ENCODE data around the gene FUS. TPM values are rescaled to one million over a fixed set of nuclear protein-coding genes. Genes with fewer than 3 reads are reported as not detected.
A peak's percentile ranks its signal among the peaks of the same experiment; 100 is the strongest.

The FUS gene
- total RNA-seq, 4 donors from 2014 or later: 41.7 to 88.5 (median 70.5) TPM

- Histone ChIP-seq H3K27ac (peak overlapping the region; percentile 75 to 96 (median 92)), H3K36me3 (peaks cover 11 to 29% of the 10 kb centered on the region in 2 donors)
- intact Hi-C loops (cut with DNase I): no loop called here
Observed at GRCh38 chr16:31131841-31132271, 48.1 kb upstream of the FUS start.

GRCh38 chr16:31132303-31132979 is 47.5 kb upstream of the FUS start:
- no peak for TF ChIP-seq POLR2A (IDR thresholded peaks at IDR 0.05)
- TF ChIP-seq CTCF (IDR thresholded peaks at IDR 0.05): no peak
- intact Hi-C loops (cut with DNase I): no loop called here
- Histone ChIP-seq H3K27me3 (no peaks in the 10 kb centered on the region), H3K9me3 (no peaks in the 10 kb centered on the region), H3K4me1 (peaks cover 64 to 69% of the 10 kb centered on the region in 2 donors), H3K4me3 (replicated peaks in 1 of 3) (no peak overlapping the region), H3K27ac (peak overlapping the region in 2 of 3 donors; percentile 92 to 96), H3K36me3 (peaks cover 11 to 24% of the 10 kb centered on the region in 2 donors)
- 87 to 88% methylated on average over 20 of the region's 20 CpGs for WGBS, 2 donors
- DNase-seq: no peak

More at GRCh38 chr16:31131841-31132271, 48.1 kb upstream of the FUS start:
- H3K4me1 ChIP-seq: peaks cover 68 to 74% of the 10 kb centered on the region in 2 donors
- no peak for TF ChIP-seq POLR2A (IDR thresholded peaks at IDR 0.05)
- 78% methylated on average over 3 to 5 of the region's 5 CpGs for WGBS, 2 donors
- H3K9me3 ChIP-seq: no peaks in the 10 kb centered on the region
- H3K27me3 ChIP-seq: no peaks in the 10 kb centered on the region
- no peak overlapping the region for H3K4me3 ChIP-seq (replicated peaks in 1 of 3)
- peak in 1 of 2 donors; percentile 35 for DNase-seq

GRCh38 chr16:31133046-31133501 is 46.9 kb upstream of the FUS start:
- no peak for DNase-seq
- H3K27ac ChIP-seq: peak overlapping the region in 2 of 3 donors; percentile 79 to 97
- intact Hi-C loops (cut with DNase I): no loop called here
- TF ChIP-seq CTCF (IDR thresholded peaks at IDR 0.05) (no peak), POLR2A (IDR thresholded peaks at IDR 0.05) (no peak)
- no peaks in the 10 kb centered on the region for H3K9me3 ChIP-seq
- WGBS, 2 donors: 60 to 81% methylated on average over 1 to 6 of the region's 6 CpGs
- H3K27me3 ChIP-seq: no peaks in the 10 kb centered on the region
- peaks cover 60 to 64% of the 10 kb centered on the region in 2 donors for H3K4me1 ChIP-seq
- H3K36me3 ChIP-seq: peaks cover 11 to 17% of the 10 kb centered on the region in 2 donors
- no peak overlapping the region for H3K4me3 ChIP-seq (replicated peaks in 1 of 3)

GRCh38 chr16:31134091-31134571 is 45.8 kb upstream of the FUS start:
- DNase-seq: peak; percentile 59 to 64
- intact Hi-C loops (cut with DNase I): no loop called here
- Histone ChIP-seq H3K9me3 (no peaks in the 10 kb centered on the region), H3K4me3 (replicated peaks in 1 of 3) (peak overlapping the region in 1 of 3 donors; percentile 65), H3K4me1 (peaks cover 58 to 64% of the 10 kb centered on the region in 2 donors), H3K27ac (peak overlapping the region; percentile 79 to 97 (median 90)), H3K36me3 (peaks cover 11 to 15% of the 10 kb centered on the region in 2 donors), H3K27me3 (no peaks in the 10 kb centered on the region)
- WGBS, 2 donors: 24 to 26% methylated on average over 5 of the region's 5 CpGs
- TF ChIP-seq POLR2A (IDR thresholded peaks at IDR 0.05): no peak
- TF ChIP-seq CTCF (IDR thresholded peaks at IDR 0.05): no peak

- Histone ChIP-seq H3K9me3 (no peaks in the 10 kb centered on the region), H3K27me3 (no peaks in the 10 kb centered on the region), H3K27ac (peak overlapping the region; percentile 79 to 97 (median 90)), H3K36me3 (peaks cover 11 to 15% of the 10 kb centered on the region in 2 donors), H3K4me3 (replicated peaks in 1 of 3) (peak overlapping the region; percentile 65 to 80 (median 67)), H3K4me1 (peaks cover 50 to 61% of the 10 kb centered on the region in 2 donors)
- intact Hi-C loops (cut with DNase I): no loop called here
- 12 to 13% methylated on average over 16 to 17 of the region's 18 CpGs for WGBS, 2 donors
- TF ChIP-seq POLR2A (IDR thresholded peaks at IDR 0.05): peak; percentile 25 to 67
- peak in 4 of 6 experiments; percentile 13 to 55 (median 31) for TF ChIP-seq CTCF (IDR thresholded peaks at IDR 0.05)
- DNase-seq: peak; percentile 80
Observed at GRCh38 chr16:31134625-31135534, 45.1 kb upstream of the FUS start.

Data from thyroid gland (tissue), 4 donors.